ENCODE results near the gene CACNG4. TPM values are rescaled to one million over a fixed set of nuclear protein-coding genes. Genes with fewer than 3 reads are reported as not detected.
A peak's percentile ranks its signal among the peaks of the same experiment; 100 is the strongest.

Gene CACNG4
- total RNA-seq, 1 experiment from 2014 or later = 6.3 TPM

DNA sequence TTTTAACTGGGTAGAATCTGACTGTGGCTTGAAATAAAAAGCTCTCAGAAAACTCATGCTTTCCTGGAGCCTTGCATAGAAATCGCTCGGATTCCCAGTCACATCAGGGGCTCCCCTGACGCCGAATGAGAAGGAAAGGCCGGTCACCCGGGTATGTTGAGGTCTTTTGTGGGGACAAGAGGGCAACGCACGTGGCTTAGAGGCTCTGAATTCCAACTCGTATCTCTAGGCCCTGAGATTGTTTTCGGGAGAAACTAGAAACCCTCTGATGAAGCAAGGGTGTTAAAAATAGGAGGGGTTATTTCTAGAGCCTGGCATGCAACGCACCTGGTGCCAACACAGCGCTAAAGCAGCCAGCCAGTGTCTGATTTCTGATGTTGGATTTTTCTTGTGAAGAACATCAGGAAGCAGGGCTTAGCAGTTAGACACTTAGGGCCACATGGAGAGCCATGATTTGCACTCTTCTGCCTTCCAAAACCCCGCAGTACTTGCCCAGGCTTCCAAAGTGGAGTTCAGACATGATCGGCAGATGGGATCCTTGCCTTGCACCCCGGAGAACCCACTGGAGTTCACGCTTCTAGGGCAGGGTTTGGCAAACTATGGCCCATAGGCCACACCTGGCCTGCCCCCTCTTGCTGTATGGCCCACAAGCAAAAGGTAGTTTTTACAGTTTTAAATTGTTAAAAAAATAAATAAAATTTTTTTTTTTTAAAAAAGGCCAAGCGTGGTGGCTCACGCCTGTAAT is 92.4 kb downstream of the CACNG4 start:
- H3K27me3 Mint-ChIP-seq (ENCODE audit: low read depth) = peaks cover 1% of the 10 kb centered on the region; the same call in 1 of the 2 replicates
- no peak overlapping the region for H2BK15ac ChIP-seq (ENCODE audit: low read depth, low read length)
- WGBS (ENCODE audit: extremely low coverage, insufficient read length, low lambda C conversion rate) = no CpG with 5 or more reads among the region's 18 CpGs
- H3K18ac ChIP-seq (ENCODE audit: insufficient read length, low read depth, low read length) = no peak overlapping the region
- no peak overlapping the region for H3K4me2 ChIP-seq (ENCODE audit: insufficient read depth, insufficient read length, low read length)
- no peaks in the 10 kb centered on the region for H4K20me1 ChIP-seq (ENCODE audit: control insufficient read depth, insufficient read depth, insufficient read length)
- H3K56ac ChIP-seq (ENCODE audit: insufficient read length, low read depth, low read length) = no peak overlapping the region
- H3K23me2 ChIP-seq (ENCODE audit: insufficient read length, low read depth, low read length, poor library complexity, severe bottlenecking) = no peaks in the 10 kb centered on the region
- no peaks in the 10 kb centered on the region; a peak in 1 of 5 replicates for H3K9me3 Mint-ChIP-seq
- no peak overlapping the region for H2BK5ac ChIP-seq (ENCODE audit: insufficient read length, low read length)
- no peaks in the 10 kb centered on the region for H3K36me3 Mint-ChIP-seq (ENCODE audit: insufficient read depth in 1 of 3, low read depth in 3 of 3)
- H2BK20ac ChIP-seq (ENCODE audit: low read depth, low read length, poor library complexity, severe bottlenecking) = no peak overlapping the region
- peaks cover 0 to 2% of the 10 kb centered on the region in 2 experiments; a peak in 2 of 4 replicates for H3K4me1 Mint-ChIP-seq
- H4K8ac ChIP-seq (replicated peaks; ENCODE audit: insufficient read length, low read depth, low read length) = no peak overlapping the region
- TF ChIP-seq, protein P1, sequence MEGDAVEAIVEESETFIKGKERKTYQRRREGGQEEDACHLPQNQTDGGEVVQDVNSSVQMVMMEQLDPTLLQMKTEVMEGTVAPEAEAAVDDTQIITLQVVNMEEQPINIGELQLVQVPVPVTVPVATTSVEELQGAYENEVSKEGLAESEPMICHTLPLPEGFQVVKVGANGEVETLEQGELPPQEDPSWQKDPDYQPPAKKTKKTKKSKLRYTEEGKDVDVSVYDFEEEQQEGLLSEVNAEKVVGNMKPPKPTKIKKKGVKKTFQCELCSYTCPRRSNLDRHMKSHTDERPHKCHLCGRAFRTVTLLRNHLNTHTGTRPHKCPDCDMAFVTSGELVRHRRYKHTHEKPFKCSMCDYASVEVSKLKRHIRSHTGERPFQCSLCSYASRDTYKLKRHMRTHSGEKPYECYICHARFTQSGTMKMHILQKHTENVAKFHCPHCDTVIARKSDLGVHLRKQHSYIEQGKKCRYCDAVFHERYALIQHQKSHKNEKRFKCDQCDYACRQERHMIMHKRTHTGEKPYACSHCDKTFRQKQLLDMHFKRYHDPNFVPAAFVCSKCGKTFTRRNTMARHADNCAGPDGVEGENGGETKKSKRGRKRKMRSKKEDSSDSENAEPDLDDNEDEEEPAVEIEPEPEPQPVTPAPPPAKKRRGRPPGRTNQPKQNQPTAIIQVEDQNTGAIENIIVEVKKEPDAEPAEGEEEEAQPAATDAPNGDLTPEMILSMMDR (conservative IDR thresholded peaks at IDR 0.05) = no peak
- H3K4me3 Mint-ChIP-seq = no peak overlapping the region
- peak; percentile 20 for DNase-seq
- no peak overlapping the region for H4K91ac ChIP-seq (ENCODE audit: insufficient read length, low read depth, low read length)
- H3K27me3 ChIP-seq (ENCODE audit: insufficient read depth, low read length) = no peaks in the 10 kb centered on the region
- H3T11ph ChIP-seq (ENCODE audit: low read length) = no peak overlapping the region
- no peak overlapping the region for H3K27ac Mint-ChIP-seq
- H3K14ac ChIP-seq (ENCODE audit: insufficient read depth, low read length) = no peak overlapping the region
- H3K9me3 ChIP-seq (ENCODE audit: control insufficient read depth, low read depth, low read length) = no peaks in the 10 kb centered on the region
- no peak overlapping the region for H2BK12ac ChIP-seq (ENCODE audit: insufficient read length, low read depth, low read length)
- no peak overlapping the region for H3K23ac ChIP-seq (ENCODE audit: insufficient read length, low read depth, low read length)
- no peaks in the 10 kb centered on the region for H3K4me1 ChIP-seq (ENCODE audit: insufficient read depth, low read length)
- no peaks in the 10 kb centered on the region for H3K79me1 ChIP-seq (ENCODE audit: insufficient read depth, low read depth, low read length, poor library complexity, severe bottlenecking)
- no peak overlapping the region for H4K5ac ChIP-seq (ENCODE audit: insufficient read length, low read depth, low read length)
- H3K27ac ChIP-seq (ENCODE audit: insufficient read length, low read depth, low read length) = no peak overlapping the region
- H3K79me2 ChIP-seq (ENCODE audit: insufficient read depth, low read length) = no peaks in the 10 kb centered on the region
- no peak overlapping the region for H2BK120ac ChIP-seq (ENCODE audit: low read depth, low read length, poor library complexity, severe bottlenecking)
- H2AK5ac ChIP-seq (ENCODE audit: insufficient read length, low read length) = no peak overlapping the region
- H3K4ac ChIP-seq (ENCODE audit: low read depth, low read length) = no peak overlapping the region
- H2AFZ ChIP-seq (ENCODE audit: low read length) = no peak overlapping the region
- no peak overlapping the region for H3K9ac ChIP-seq (ENCODE audit: extremely low read depth, insufficient read length, low read length)

Measured in H9 (cell line).